Glutamatergic neuron (in vitro differentiated cells): ENCODE results near the gene ZNF618. TPM values are rescaled to one million over a fixed set of nuclear protein-coding genes. Genes with fewer than 3 reads are reported as not detected.
A peak's percentile ranks its signal among the peaks of the same experiment; 100 is the strongest.

Experiments used
- DNase-seq: peaks from one replicate; pipeline ENCODE4 v3.0.0; 2022
- H3K27ac Mint-ChIP-seq: one replicate; pipeline ENCODE4 v1.8.0; 2020; ENCODE audit warnings: mild to moderate bottlenecking, mixed read lengths, inconsistent platforms; ENCODE audit not compliant: unreplicated experiment
- H3K27me3 Mint-ChIP-seq: one replicate; pipeline ENCODE4 v1.8.0; 2020; ENCODE audit warnings: mild to moderate bottlenecking, moderate library complexity, mixed read lengths, inconsistent platforms; ENCODE audit not compliant: unreplicated experiment
- H3K36me3 Mint-ChIP-seq: one replicate; pipeline ENCODE4 v1.8.0; 2020; ENCODE audit warnings: mild to moderate bottlenecking, mixed read lengths, inconsistent platforms; ENCODE audit not compliant: unreplicated experiment
- H3K4me1 Mint-ChIP-seq: one replicate; pipeline ENCODE4 v1.8.0; 2020; ENCODE audit warnings: mild to moderate bottlenecking, low read depth, mixed read lengths, inconsistent platforms; ENCODE audit not compliant: unreplicated experiment
- H3K4me3 Mint-ChIP-seq: one replicate; pipeline ENCODE4 v1.8.0; 2020; ENCODE audit warnings: mild to moderate bottlenecking, mixed read lengths, inconsistent platforms; ENCODE audit not compliant: unreplicated experiment
- H3K9me3 Mint-ChIP-seq: one replicate; pipeline ENCODE4 v1.8.0; 2020; ENCODE audit warnings: mild to moderate bottlenecking, moderate library complexity, mixed read lengths, inconsistent platforms; ENCODE audit not compliant: unreplicated experiment
- long read RNA-seq: library from polyadenylated mRNA; unstranded; transcript quantifications from one replicate; pipeline ENCODE4 v2.0.0, GENCODE V29; 2020; ENCODE audit not compliant: unreplicated experiment
- total RNA-seq: library from RNA; stranded (reverse); fragmentation: NEBNext Ultra II Directional; extraction: Animal tissue kit (Norgen Biotek cat#: 25700); gene quantifications from one replicate; pipeline ENCODE4 v1.2.1, GENCODE V29; 2021; ENCODE audit not compliant: unreplicated experiment
- TF ChIP-seq, protein P1 (sequence below): fragments of 200-600 bp; sonication (generic); IDR thresholded peaks from one replicate; pipeline ENCODE4 v1.5.0; 2021; ENCODE audit not compliant: partially characterized antibody, unreplicated experiment

The ZNF618 gene, protein sequence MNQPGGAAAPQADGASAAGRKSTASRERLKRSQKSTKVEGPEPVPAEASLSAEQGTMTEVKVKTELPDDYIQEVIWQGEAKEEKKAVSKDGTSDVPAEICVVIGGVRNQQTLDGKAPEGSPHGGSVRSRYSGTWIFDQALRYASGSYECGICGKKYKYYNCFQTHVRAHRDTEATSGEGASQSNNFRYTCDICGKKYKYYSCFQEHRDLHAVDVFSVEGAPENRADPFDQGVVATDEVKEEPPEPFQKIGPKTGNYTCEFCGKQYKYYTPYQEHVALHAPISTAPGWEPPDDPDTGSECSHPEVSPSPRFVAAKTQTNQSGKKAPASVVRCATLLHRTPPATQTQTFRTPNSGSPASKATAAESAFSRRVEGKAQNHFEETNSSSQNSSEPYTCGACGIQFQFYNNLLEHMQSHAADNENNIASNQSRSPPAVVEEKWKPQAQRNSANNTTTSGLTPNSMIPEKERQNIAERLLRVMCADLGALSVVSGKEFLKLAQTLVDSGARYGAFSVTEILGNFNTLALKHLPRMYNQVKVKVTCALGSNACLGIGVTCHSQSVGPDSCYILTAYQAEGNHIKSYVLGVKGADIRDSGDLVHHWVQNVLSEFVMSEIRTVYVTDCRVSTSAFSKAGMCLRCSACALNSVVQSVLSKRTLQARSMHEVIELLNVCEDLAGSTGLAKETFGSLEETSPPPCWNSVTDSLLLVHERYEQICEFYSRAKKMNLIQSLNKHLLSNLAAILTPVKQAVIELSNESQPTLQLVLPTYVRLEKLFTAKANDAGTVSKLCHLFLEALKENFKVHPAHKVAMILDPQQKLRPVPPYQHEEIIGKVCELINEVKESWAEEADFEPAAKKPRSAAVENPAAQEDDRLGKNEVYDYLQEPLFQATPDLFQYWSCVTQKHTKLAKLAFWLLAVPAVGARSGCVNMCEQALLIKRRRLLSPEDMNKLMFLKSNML
- 114 TPM for total RNA-seq
- long read RNA-seq, full-length matches to known transcripts = 3 of 24 reads
- long read RNA-seq, partial matches to known transcripts = 7 of 24 reads
- long read RNA-seq, other reads (novel, unspliced or antisense) = 14 of 24 reads

DNA sequence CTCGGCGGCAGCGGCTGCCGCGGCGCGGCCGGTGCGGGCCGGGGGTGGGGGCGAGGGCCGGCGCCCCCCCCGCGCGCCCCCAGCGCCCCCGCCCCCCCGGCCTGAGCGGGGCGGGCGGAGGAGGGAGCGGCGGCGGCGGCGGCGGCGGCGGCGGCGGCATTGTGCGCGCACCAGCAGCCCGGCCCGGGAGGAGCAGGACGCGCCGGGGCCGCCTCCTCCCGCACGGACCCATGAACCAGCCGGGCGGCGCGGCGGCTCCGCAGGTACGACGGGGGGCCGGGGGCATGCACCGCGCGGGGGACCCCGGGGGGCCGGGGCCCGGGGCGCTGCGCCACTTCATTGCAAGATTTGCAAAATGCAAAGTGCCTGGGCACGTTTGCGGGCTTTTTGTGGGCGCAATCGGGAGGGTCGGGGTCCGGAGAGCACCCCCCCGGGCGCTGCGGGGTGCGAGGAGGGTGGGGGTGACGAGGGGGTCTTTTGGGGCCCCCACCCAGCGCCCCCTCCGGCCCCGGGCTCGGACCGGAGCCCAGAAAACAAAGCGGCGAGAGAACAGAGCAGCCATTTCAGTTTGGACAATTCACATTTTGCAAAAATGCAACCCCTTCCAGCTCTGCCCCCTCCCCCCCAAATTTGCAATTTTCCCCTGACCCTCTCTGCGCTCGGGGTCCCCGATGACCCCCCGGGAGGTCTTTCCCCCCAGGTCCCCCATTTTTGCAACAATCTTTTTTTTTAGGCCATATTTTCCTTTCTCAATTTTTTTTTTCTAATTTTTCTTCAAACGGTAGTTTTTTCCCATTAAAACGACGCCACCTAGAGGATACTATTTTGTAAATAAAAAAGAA, at the start of gene ZNF618:
ZNF618 (plus strand) TSS at position 159 of the 842 bp plus-strand sequence; CDS start at position 231, 72 bp downstream.
- peaks cover 9% of the 10 kb centered on the region for H3K9me3 Mint-ChIP-seq
- TF ChIP-seq, protein P1, sequence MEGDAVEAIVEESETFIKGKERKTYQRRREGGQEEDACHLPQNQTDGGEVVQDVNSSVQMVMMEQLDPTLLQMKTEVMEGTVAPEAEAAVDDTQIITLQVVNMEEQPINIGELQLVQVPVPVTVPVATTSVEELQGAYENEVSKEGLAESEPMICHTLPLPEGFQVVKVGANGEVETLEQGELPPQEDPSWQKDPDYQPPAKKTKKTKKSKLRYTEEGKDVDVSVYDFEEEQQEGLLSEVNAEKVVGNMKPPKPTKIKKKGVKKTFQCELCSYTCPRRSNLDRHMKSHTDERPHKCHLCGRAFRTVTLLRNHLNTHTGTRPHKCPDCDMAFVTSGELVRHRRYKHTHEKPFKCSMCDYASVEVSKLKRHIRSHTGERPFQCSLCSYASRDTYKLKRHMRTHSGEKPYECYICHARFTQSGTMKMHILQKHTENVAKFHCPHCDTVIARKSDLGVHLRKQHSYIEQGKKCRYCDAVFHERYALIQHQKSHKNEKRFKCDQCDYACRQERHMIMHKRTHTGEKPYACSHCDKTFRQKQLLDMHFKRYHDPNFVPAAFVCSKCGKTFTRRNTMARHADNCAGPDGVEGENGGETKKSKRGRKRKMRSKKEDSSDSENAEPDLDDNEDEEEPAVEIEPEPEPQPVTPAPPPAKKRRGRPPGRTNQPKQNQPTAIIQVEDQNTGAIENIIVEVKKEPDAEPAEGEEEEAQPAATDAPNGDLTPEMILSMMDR = peak; percentile 73
- peak within 1 kb of the TSS; percentile 97 for H3K4me3 Mint-ChIP-seq
- peaks cover 21% of the 10 kb centered on the region for H3K4me1 Mint-ChIP-seq
- H3K36me3 Mint-ChIP-seq = no peaks in the 10 kb centered on the region
- H3K27ac Mint-ChIP-seq = peak within 1 kb of the TSS; percentile 99
- peak; percentile 64 for DNase-seq
- H3K27me3 Mint-ChIP-seq = peaks cover 4% of the 10 kb centered on the region

DNA sequence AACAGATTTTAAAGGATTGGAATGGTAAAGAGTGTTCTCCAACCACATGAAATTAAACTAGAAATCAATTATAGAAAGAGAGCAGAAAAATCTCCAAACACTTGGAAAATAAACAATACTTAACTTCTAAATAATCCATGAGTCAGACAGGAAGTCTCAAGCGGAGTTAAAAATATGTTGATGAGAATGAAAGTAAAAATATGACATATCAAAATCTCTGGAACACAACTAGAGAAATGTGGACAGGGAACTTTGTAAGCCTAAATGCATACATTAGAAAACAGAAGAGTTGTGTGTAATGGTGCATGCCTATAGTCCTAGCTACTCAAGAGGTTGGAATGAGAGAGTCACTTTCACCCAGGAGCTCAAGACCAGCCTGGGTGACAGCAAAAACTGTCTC, 47.9 kb upstream of the ZNF618 start:
- H3K9me3 Mint-ChIP-seq = peaks cover 1% of the 10 kb centered on the region
- TF ChIP-seq, protein P1 = no peak
- no peak for DNase-seq
- no peak overlapping the region for H3K4me3 Mint-ChIP-seq
- H3K36me3 Mint-ChIP-seq = peaks cover 9% of the 10 kb centered on the region
- H3K4me1 Mint-ChIP-seq = no peaks in the 10 kb centered on the region
- H3K27me3 Mint-ChIP-seq = no peaks in the 10 kb centered on the region
- no peak overlapping the region for H3K27ac Mint-ChIP-seq

GRCh38 chr9:113837334-113837733, 38.8 kb upstream of the ZNF618 start:
- TF ChIP-seq, protein P1 = no peak
- Mint-ChIP-seq H3K27me3 (no peaks in the 10 kb centered on the region), H3K4me3 (no peak overlapping the region), H3K4me1 (no peaks in the 10 kb centered on the region), H3K9me3 (peaks cover 3% of the 10 kb centered on the region), H3K36me3 (peaks cover 12% of the 10 kb centered on the region), H3K27ac (no peak overlapping the region)
- no peak for DNase-seq

- Mint-ChIP-seq H3K9me3 (peaks cover 1% of the 10 kb centered on the region), H3K4me1 (no peaks in the 10 kb centered on the region), H3K27me3 (no peaks in the 10 kb centered on the region), H3K36me3 (peaks cover 4% of the 10 kb centered on the region), H3K27ac (no peak overlapping the region), H3K4me3 (no peak overlapping the region)
- no peak for DNase-seq
- TF ChIP-seq, protein P1 = no peak
Observed at GRCh38 chr9:113842086-113842485, 34.0 kb upstream of the ZNF618 start.
